Activated naive CD8-positive, alpha-beta T cell treated with anti-CD3 and anti-CD28 coated beads, Interleukin-2, amount 10 ng/mL, durations not matched to agents 7 days and 5 days (primary cell): ENCODE measurements around the gene NDRG4. TPM values are rescaled to one million over a fixed set of nuclear protein-coding genes. Genes with fewer than 3 reads are reported as not detected.
A peak's percentile ranks its signal among the peaks of the same experiment; 100 is the strongest.

Experiments used
- ATAC-seq: fragments of 150-1000 bp; cut with Tn5 transposase; one replicate; pipeline ENCODE4 v1.10.0; 2021; ENCODE audit warnings: low read depth, moderate library complexity
- POLR2A ChIA-PET: fragments of 350-600 bp; sonication (Branson Sonifier 250); formaldehyde crosslinking; loops from one replicate; lab custom pipeline; 2021; ENCODE audit warnings: antibody characterized with exemption; lab: Charles Lee
- DNase-seq: peaks from one replicate; pipeline ENCODE4 v3.0.0; 2021
- H3K27ac Mint-ChIP-seq: one replicate; pipeline ENCODE4 v1.8.0; 2022; ENCODE audit warnings: mild to moderate bottlenecking, mixed read lengths
- H3K27me3 Mint-ChIP-seq: one replicate; pipeline ENCODE4 v1.8.0; 2022; ENCODE audit warnings: mild to moderate bottlenecking, moderate library complexity, mixed read lengths
- H3K36me3 Mint-ChIP-seq: one replicate; pipeline ENCODE4 v1.8.0; 2021; ENCODE audit warnings: mild to moderate bottlenecking, mixed read lengths
- H3K4me1 Mint-ChIP-seq: one replicate; pipeline ENCODE4 v1.8.0; 2021; ENCODE audit warnings: mixed read lengths
- H3K4me3 Mint-ChIP-seq: one replicate; pipeline ENCODE4 v1.8.0; 2022; ENCODE audit warnings: mild to moderate bottlenecking, moderate library complexity, mixed read lengths
- H3K9me3 Mint-ChIP-seq: one replicate; pipeline ENCODE4 v1.8.0; 2021; ENCODE audit warnings: mixed read lengths
- total RNA-seq, 2 experiments: library from RNA; stranded (reverse); gene quantifications; one replicate each; pipeline ENCODE4 v1.2.3, GENCODE V29; 2021

The NDRG4 gene
- total RNA-seq, 2 experiments from 2014 or later = 3.2 to 4.1 TPM

DNA sequence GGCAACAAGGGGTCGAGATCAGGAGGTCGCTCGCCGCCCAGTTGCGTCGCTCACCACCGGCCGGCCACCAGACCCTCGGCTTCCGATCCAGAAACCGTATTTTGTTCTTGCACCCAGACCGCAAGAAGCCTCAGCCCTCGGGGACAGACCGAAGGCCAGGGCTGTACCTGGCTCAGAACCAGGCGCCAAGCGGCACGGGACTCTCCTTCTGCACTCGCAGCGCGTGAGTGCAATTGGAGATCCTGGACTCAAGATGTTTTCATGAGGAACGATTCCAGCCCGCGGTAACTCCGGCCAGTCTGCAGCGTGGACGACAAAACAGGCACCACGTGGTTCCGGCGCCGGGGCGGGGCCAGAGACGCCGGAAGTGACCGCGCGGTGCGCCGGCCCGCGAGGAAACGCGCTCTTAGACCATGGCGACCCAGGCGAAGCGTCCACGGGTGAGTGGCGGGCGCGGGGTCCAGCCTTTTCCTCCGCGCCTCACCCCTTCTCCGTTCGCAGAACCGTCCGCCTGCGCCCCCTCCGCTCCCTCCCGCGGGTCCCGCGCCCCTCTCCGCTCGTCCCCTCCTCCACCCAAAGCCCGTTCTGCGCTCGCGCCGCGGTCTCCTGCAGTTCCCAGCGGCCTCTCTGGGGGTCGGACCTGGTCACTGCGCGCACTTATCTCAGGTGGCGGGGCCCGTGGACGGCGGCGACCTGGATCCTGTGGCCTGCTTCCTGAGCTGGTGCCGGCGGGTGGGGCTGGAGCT is 15.4 kb downstream of the NDRG4 start, which contains the start of gene SETD6:
Gene SETD6, plus strand, starts transcription at position 393 of the 746 bp plus-strand sequence. Its CDS starts 21 bp downstream, at position 414.
- Mint-ChIP-seq H3K4me1 (peaks cover 23% of the 10 kb centered on the region), H3K27ac (peak within 1 kb of the TSS; percentile 78), H3K9me3 (no peaks in the 10 kb centered on the region), H3K27me3 (no peaks in the 10 kb centered on the region), H3K36me3 (peaks cover 8% of the 10 kb centered on the region), H3K4me3 (peak within 1 kb of the TSS; percentile 88)
- ATAC-seq (peak; percentile 76), DNase-seq (peak; percentile 86)
- POLR2A ChIA-PET = interaction anchor here (0.6 to 1.5 kb wide), 5 partner anchors 9 to 241 kb away, joined by 3 to 8 read pairs (median 4); partner anchors contain the start of gene CNOT1

GRCh38 chr16:58515871-58516767 is 16.2 kb downstream of the NDRG4 start:
- Mint-ChIP-seq H3K4me1 (peaks cover 23% of the 10 kb centered on the region), H3K4me3 (peak overlapping the region; percentile 88), H3K36me3 (peaks cover 12% of the 10 kb centered on the region), H3K27ac (peak overlapping the region; percentile 78), H3K27me3 (no peaks in the 10 kb centered on the region), H3K9me3 (no peaks in the 10 kb centered on the region)
- peak; percentile 70 for DNase-seq
- ATAC-seq = peak; percentile 74
- POLR2A ChIA-PET = interaction anchor here (1.0 to 1.5 kb wide), 4 partner anchors 110 to 240 kb away, joined by 3 to 8 read pairs (median 4); partner anchors contain the start of gene CNOT1

- no peak for DNase-seq
- no peak for ATAC-seq
- Mint-ChIP-seq H3K27ac (no peak overlapping the region), H3K4me3 (peak overlapping the region; percentile 75), H3K27me3 (no peaks in the 10 kb centered on the region), H3K36me3 (peaks cover 12% of the 10 kb centered on the region), H3K4me1 (peaks cover 23% of the 10 kb centered on the region), H3K9me3 (no peaks in the 10 kb centered on the region)
- POLR2A ChIA-PET = interaction anchor here (1.0 to 1.5 kb wide), 3 partner anchors 109 to 239 kb away, joined by 4 to 8 read pairs (median 5); partner anchors contain the start of gene CNOT1
These were observed 16.8 kb downstream of the NDRG4 start for GRCh38 chr16:58516768-58517107.

DNA sequence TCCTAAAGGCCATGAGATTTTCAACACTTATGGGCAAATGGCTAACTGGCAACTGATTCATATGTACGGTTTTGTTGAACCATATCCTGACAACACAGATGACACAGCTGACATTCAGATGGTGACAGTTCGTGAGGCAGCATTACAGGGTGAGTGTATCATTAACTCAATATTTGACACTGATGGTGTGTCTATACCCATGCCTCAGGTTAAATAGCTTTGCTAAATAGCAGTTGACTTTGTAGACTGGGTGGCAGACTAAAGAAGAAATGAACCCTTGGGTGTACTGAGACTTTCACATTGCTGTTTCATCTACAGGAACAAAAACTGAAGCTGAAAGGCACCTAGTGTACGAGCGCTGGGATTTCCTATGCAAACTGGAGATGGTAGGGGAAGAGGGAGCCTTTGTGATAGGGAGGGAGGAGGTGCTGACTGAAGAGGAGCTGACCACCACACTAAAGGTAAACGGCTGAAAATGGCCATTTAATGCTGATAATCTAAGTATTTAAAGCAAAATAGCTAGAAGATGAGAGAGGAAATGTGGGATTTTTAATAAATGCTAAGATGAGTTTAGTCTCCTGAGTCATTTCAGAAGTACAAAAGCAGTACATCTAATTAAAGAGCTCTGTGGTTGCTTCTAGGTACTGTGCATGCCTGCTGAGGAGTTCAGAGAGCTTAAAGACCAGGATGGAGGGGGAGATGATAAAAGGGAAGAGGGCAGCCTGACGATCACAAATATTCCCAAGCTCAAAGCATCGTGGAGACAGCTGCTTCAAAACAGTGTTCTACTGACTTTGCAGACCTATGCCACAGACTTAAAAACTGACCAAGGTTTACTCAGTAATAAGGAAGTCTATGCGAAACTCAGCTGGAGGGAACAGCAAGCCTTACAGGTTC is 18.4 kb downstream of the NDRG4 start:
- DNase-seq = no peak
- Mint-ChIP-seq H3K27ac (peak overlapping the region; percentile 28), H3K9me3 (no peaks in the 10 kb centered on the region), H3K4me1 (peaks cover 23% of the 10 kb centered on the region), H3K27me3 (no peaks in the 10 kb centered on the region), H3K36me3 (peaks cover 19% of the 10 kb centered on the region), H3K4me3 (no peak overlapping the region)
- ATAC-seq = no peak
- POLR2A ChIA-PET = no interaction called here

DNA sequence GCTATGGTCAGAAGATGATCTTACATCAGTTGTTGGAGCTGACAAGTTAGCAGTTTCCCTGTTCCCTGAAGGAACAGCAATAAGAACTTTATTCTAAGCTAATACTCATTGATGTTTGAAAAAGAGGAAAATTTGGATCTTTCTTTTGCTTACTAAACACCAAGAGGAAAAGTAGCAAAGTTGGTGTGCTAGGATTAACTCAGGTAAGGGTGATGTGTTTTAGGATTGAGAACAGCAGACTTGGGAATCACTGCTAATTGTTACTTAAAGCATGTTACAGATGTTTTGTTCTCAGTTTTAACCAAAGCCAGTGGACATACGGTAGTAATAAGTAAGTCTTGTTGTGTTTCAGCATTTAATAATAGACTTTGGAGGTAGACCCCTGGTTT is 19.0 kb downstream of the NDRG4 start:
- POLR2A ChIA-PET = no interaction called here
- DNase-seq (no peak), ATAC-seq (no peak)
- Mint-ChIP-seq H3K4me1 (peaks cover 23% of the 10 kb centered on the region), H3K27ac (no peak overlapping the region), H3K4me3 (no peak overlapping the region), H3K36me3 (peaks cover 19% of the 10 kb centered on the region), H3K9me3 (no peaks in the 10 kb centered on the region), H3K27me3 (no peaks in the 10 kb centered on the region)

GRCh38 chr16:58519707-58520106 is 19.8 kb downstream of the NDRG4 start:
- POLR2A ChIA-PET = no interaction called here
- H3K36me3 Mint-ChIP-seq = peaks cover 23% of the 10 kb centered on the region
- DNase-seq (no peak), ATAC-seq (no peak)
- no peak overlapping the region for H3K27ac Mint-ChIP-seq
- no peaks in the 10 kb centered on the region for H3K27me3 Mint-ChIP-seq
- H3K4me1 Mint-ChIP-seq = peaks cover 22% of the 10 kb centered on the region
- no peak overlapping the region for H3K4me3 Mint-ChIP-seq
- no peaks in the 10 kb centered on the region for H3K9me3 Mint-ChIP-seq

DNA sequence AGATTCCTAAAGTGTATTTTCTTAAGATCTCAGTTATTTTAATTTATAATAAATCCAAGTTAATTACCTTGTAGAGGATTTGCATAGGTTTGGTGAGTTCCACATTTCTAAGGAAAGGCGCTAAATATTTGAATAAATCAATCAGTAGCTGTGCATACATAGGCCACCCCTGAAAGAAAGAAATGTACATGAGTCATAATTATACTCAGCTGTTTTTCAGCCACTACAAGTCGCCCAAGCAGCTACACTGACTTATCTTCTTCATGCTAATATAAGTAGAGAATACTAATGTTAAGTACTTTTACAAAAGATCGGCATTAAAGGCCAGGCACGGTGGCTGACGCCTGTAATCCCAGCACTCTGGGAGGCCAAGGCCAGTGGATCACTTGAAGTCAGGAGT is 30.2 kb downstream of the NDRG4 start:
- H3K4me3 Mint-ChIP-seq = no peak overlapping the region
- POLR2A ChIA-PET = interaction anchor here (0.7 kb wide), 1 partner anchor 97 kb away, joined by 3 read pairs; no protein-coding TSS in a partner anchor

DNA sequence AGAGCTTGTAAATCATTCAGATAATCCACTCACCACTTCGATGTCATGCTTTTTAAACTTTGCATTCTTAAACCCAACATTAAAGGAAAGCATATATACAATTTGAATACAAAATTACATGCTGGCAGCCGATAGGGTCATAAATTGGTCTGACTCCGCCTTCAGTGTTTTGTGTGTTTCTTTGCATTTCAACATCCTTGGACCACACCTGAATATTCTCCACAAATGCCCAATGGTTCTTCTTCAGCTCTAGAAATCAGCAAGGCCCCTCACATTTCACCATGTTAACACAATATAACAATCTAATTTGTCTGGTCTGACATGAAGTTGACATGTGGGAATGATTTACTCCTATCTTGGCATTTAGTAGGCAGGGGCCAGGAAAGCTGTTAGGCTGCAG is 32.5 kb downstream of the NDRG4 start:
- peaks cover 2% of the 10 kb centered on the region for H3K4me1 Mint-ChIP-seq

More for the DNA sequence above, 30.2 kb downstream of the NDRG4 start:
- peaks cover 31% of the 10 kb centered on the region for H3K36me3 Mint-ChIP-seq
- no peak for DNase-seq
- H3K27ac Mint-ChIP-seq = no peak overlapping the region
- no peaks in the 10 kb centered on the region for H3K9me3 Mint-ChIP-seq
- no peak for ATAC-seq
- no peaks in the 10 kb centered on the region for H3K4me1 Mint-ChIP-seq
- H3K27me3 Mint-ChIP-seq = no peaks in the 10 kb centered on the region

GRCh38 chr16:58533751-58534470 is 34.0 kb downstream of the NDRG4 start:
- POLR2A ChIA-PET = no interaction called here
- no peak overlapping the region for H3K27ac Mint-ChIP-seq
- DNase-seq (no peak), ATAC-seq (no peak)
- no peak overlapping the region for H3K4me3 Mint-ChIP-seq
- no peaks in the 10 kb centered on the region for H3K27me3 Mint-ChIP-seq
- peaks cover 43% of the 10 kb centered on the region for H3K36me3 Mint-ChIP-seq
- peaks cover 5% of the 10 kb centered on the region for H3K4me1 Mint-ChIP-seq
- H3K9me3 Mint-ChIP-seq = no peaks in the 10 kb centered on the region

More for the DNA sequence above, 32.5 kb downstream of the NDRG4 start:
- Mint-ChIP-seq H3K36me3 (peaks cover 31% of the 10 kb centered on the region), H3K27ac (no peak overlapping the region), H3K27me3 (no peaks in the 10 kb centered on the region), H3K9me3 (no peaks in the 10 kb centered on the region), H3K4me3 (no peak overlapping the region)
- POLR2A ChIA-PET = no interaction called here
- ATAC-seq (no peak), DNase-seq (no peak)

- H3K27me3 Mint-ChIP-seq = no peaks in the 10 kb centered on the region
- POLR2A ChIA-PET = no interaction called here
- peaks cover 5% of the 10 kb centered on the region for H3K4me1 Mint-ChIP-seq
- DNase-seq = no peak
- H3K4me3 Mint-ChIP-seq = no peak overlapping the region
- no peaks in the 10 kb centered on the region for H3K9me3 Mint-ChIP-seq
- peaks cover 43% of the 10 kb centered on the region for H3K36me3 Mint-ChIP-seq
- no peak for ATAC-seq
- no peak overlapping the region for H3K27ac Mint-ChIP-seq
These were observed 35.2 kb downstream of the NDRG4 start for GRCh38 chr16:58535100-58535499.

GRCh38 chr16:58536278-58536677 is 36.3 kb downstream of the NDRG4 start:
- Mint-ChIP-seq H3K9me3 (no peaks in the 10 kb centered on the region), H3K4me1 (peaks cover 5% of the 10 kb centered on the region), H3K27me3 (no peaks in the 10 kb centered on the region), H3K4me3 (no peak overlapping the region), H3K36me3 (peaks cover 42% of the 10 kb centered on the region), H3K27ac (no peak overlapping the region)
- POLR2A ChIA-PET = no interaction called here
- no peak for ATAC-seq
- no peak for DNase-seq
